Ishikawa (cell line): ENCODE results near the gene AIM2.

Experiments
- CEBPB ChIP-seq: IDR thresholded peaks from 2 replicates; pipeline ENCODE4 v1.6.1; 2012
- CREB1 ChIP-seq: IDR thresholded peaks from 2 replicates; pipeline ENCODE4 v1.6.1; 2012; ENCODE audit warnings: low read depth
- EGR1 ChIP-seq: IDR thresholded peaks from 2 replicates; pipeline ENCODE4 v1.6.1; 2012
- EP300 ChIP-seq: IDR thresholded peaks from 2 replicates; pipeline ENCODE4 v1.6.1; 2012; ENCODE audit warnings: borderline replicate concordance
- FOXM1 ChIP-seq: IDR thresholded peaks from 2 replicates; pipeline ENCODE4 v1.6.1; 2012; ENCODE audit warnings: low read depth, borderline replicate concordance
- MAX ChIP-seq: IDR thresholded peaks from 2 replicates; pipeline ENCODE4 v1.6.1; 2012
- NFIC ChIP-seq: IDR thresholded peaks from 2 replicates; pipeline ENCODE4 v1.6.1; 2012
- RAD21 ChIP-seq: IDR thresholded peaks from 2 replicates; pipeline ENCODE4 v1.6.1; 2012; ENCODE audit warnings: low read depth
- REST ChIP-seq: IDR thresholded peaks from 2 replicates; pipeline ENCODE4 v1.6.1; 2012; ENCODE audit warnings: low read depth, mild to moderate bottlenecking
- TAF1 ChIP-seq: IDR thresholded peaks from 2 replicates; pipeline ENCODE4 v1.6.1; 2012; ENCODE audit warnings: low read depth, mild to moderate bottlenecking
- TCF12 ChIP-seq: IDR thresholded peaks from 2 replicates; pipeline ENCODE4 v1.6.1; 2012; ENCODE audit warnings: low read depth
- TEAD4 ChIP-seq: IDR thresholded peaks from 2 replicates; pipeline ENCODE4 v1.6.1; 2012
- USF1 ChIP-seq: IDR thresholded peaks from 2 replicates; pipeline ENCODE4 v1.6.1; 2012
- YY1 ChIP-seq: IDR thresholded peaks from 2 replicates; pipeline ENCODE4 v1.6.1; 2012; ENCODE audit warnings: low read depth
- ZBTB7A ChIP-seq: IDR thresholded peaks from 2 replicates; pipeline ENCODE4 v1.6.1; 2012; ENCODE audit warnings: low read depth

Gene AIM2

GRCh38 chr1:159015440-159015909 is 61.1 kb downstream of the AIM2 start:
- TF ChIP-seq EGR1 (no peak), USF1 (no peak), MAX (no peak)

GRCh38 chr1:159014851-159015250 is 61.7 kb downstream of the AIM2 start:
- TF ChIP-seq CREB1: no peak
- TF ChIP-seq TCF12: no peak
- TF ChIP-seq NFIC: no peak
- TF ChIP-seq EP300: no peak
- no peak for TF ChIP-seq TEAD4
- no peak for TF ChIP-seq RAD21
- no peak for TF ChIP-seq REST
- no peak for TF ChIP-seq MAX
- no peak for TF ChIP-seq ZBTB7A
- TF ChIP-seq CEBPB: no peak
- no peak for TF ChIP-seq TAF1
- no peak for TF ChIP-seq YY1
- no peak for TF ChIP-seq FOXM1
- TF ChIP-seq USF1: no peak
- TF ChIP-seq EGR1: no peak

GRCh38 chr1:159014003-159014571 is 62.5 kb downstream of the AIM2 start:
- TF ChIP-seq FOXM1: no peak
- no peak for TF ChIP-seq USF1
- no peak for TF ChIP-seq ZBTB7A
- TF ChIP-seq REST: no peak

- no peak for TF ChIP-seq CREB1
- no peak for TF ChIP-seq FOXM1
- no peak for TF ChIP-seq USF1
- no peak for TF ChIP-seq CEBPB
- TF ChIP-seq REST: no peak
- TF ChIP-seq TCF12: no peak
- no peak for TF ChIP-seq TAF1
- no peak for TF ChIP-seq RAD21
- no peak for TF ChIP-seq EGR1
- no peak for TF ChIP-seq YY1
- no peak for TF ChIP-seq ZBTB7A
- TF ChIP-seq MAX: no peak
These were observed 64.1 kb downstream of the AIM2 start for GRCh38 chr1:159012495-159012894.
